GM19452 (cell line): Measurements from ENCODE around the gene RBM11.
A peak's percentile ranks its signal among the peaks of the same experiment; 100 is the strongest.
"Not testable (repeated sequence)": the region's sequence is repeated elsewhere in the genome, so short reads cannot be mapped to it uniquely, and the experiment has no call there.

Experiments used
- ATAC-seq: cut with Tn5 transposase; IDR thresholded peaks from one replicate; pipeline ENCODE4 v1.9.1; 2021; ENCODE audit not compliant: unreplicated experiment

Gene RBM11

GRCh38 chr21:14215971-14216641, at the start of gene RBM11:
TSS of gene RBM11 (plus strand) at chr21:14216157. CDS start at chr21:14216187, 30 bp downstream.
- peak; percentile 91 for ATAC-seq

DNA sequence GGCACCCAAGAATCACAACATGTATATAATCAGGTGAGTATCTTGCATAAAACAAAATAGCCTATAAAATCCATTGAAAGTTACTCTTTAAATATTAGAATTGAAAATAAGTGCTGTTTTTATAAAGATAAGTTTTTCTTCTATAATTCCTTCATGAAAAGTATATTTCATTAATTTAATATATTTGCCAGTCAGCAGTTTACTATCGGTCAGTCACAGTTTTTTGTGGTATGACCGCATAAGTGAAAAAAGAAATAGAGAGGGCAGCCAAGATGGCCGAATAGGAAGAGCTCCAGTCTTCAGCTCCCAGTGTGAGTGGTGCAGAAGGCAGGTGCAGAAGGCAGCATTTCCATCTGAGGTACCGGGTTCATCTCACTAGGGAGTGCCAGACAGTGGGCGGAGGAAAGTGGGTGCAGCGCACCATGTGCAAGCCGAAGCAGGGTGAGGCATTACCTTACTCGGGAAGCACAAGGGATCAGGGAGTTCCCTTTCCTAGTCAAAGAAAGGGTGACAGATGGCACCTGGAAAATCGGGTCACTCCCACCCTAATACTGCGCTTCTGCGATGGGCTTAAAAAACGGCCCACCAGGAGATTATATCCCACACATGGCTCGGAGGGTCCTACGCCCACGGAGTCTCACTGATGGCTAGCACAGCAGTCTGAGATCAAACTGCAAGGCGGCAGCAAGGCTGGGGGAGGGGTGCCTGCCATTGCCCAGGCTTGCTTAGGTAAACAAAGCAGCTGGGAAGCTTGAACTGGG, 49.3 kb upstream of the RBM11 start:
- not testable (repeated sequence) for ATAC-seq

- no peak for ATAC-seq
These were observed 9.7 kb upstream of the RBM11 start for GRCh38 chr21:14206222-14206621.

GRCh38 chr21:14210738-14211137, 5.2 kb upstream of the RBM11 start, which contains the start of gene LIPI:
TSS of gene LIPI (minus strand) at chr21:14210955. CDS start at chr21:14210845, 110 bp downstream.
- ATAC-seq: no peak

- no peak for ATAC-seq
These were observed 2.8 kb upstream of the RBM11 start for GRCh38 chr21:14213164-14213563.

- no peak for ATAC-seq
These were observed 7.4 kb downstream of the RBM11 start for GRCh38 chr21:14223365-14223764.

DNA sequence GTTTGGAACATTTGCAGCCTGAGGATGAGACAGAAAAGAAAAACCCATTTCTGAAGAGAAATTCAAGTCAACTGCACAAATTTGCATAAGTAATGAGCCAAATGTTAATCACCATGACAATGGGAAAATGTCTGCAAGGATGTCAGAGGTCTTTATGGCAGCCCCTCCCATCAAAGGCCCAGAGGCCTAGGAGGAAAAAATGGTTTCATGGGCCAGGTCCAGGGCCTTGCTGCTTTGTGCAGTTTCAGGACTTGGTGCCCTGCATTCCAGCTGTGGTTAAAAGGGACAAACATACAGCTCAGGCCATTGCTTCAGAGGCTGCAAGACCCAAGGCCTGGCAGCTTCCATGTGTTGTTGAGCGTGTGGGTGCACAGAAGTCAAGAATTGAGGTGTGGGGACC, 13.4 kb downstream of the RBM11 start:
- no peak for ATAC-seq

DNA sequence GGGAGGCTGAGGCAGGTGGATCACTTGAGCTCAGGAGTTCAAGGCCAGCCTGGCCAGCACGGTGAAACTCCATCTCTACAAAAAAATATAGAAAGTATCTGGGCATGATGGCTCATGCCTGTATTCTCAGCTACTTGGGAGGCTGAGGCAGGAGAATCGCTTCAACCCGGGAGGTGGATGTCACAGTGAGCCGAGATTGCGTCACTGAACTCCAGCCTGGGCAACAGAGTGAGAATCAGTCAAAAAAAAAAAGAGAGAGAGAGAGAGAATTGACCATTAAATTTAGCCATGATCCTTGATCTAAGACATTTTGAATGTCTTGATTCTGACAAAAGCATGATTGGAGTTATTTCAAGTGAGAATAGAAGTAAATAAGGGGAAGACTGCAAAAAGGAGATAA, 19.1 kb downstream of the RBM11 start:
- no peak for ATAC-seq

- ATAC-seq: no peak
These were observed 20.2 kb downstream of the RBM11 start for GRCh38 chr21:14236180-14236579.

DNA sequence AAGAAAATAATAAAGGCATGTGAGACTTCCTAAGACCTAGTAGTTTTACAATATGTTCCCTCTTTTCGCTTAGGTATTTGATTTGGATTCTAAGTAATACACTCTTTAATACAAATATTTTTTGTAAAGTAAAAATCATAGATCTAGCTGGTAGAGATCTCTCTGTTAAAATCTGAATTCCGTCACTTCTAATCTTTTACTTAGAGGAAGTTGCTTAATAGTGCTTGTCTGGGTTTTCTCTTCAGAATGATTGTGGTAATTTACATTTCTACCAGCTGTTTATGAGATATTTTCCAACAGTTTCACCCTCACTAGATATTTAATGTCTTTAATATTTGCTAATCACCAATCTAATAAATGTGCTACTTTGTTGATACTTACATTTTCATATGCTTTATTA, 23.3 kb downstream of the RBM11 start:
- no peak for ATAC-seq

GRCh38 chr21:14241297-14241696, 25.3 kb downstream of the RBM11 start:
- no peak for ATAC-seq

DNA sequence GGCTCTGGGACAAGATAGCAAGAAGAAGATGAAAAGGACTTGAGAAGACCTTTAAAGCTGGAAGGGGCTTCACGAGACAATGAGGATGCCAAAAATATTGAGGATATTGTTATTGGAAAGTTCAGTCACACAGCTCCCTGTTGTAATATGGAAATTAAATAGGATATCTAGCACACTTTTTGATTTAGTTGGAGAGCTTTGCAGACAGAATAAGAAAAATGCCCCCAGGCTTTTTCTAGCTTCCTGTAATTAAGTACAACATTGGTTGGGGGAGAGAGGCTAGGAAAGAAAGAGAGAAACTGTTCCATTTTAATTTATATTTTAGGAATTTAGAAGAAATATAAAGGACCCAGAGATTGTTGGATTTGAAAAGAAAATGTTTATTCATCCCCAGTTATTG, 27.5 kb downstream of the RBM11 start:
- ATAC-seq: no peak

DNA sequence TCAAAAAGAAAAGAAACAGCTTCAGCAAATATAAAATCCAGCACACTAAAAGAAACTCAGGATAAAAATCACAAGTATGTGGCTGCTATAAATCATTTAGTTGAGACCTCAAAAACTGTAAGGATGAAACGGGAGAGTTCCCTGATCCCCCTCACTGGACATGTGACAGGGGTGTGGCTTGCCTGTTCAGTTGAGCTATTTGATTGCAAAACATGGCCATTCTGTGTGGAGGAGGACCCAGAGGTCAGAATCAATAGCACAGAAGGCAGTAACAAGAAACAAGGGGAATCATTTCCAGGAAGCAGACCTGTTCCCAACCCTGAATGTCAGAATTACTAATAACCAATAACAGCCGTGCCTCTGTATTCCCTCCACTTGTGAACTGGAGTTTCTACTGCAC, 27.9 kb downstream of the RBM11 start:
- ATAC-seq: no peak

DNA sequence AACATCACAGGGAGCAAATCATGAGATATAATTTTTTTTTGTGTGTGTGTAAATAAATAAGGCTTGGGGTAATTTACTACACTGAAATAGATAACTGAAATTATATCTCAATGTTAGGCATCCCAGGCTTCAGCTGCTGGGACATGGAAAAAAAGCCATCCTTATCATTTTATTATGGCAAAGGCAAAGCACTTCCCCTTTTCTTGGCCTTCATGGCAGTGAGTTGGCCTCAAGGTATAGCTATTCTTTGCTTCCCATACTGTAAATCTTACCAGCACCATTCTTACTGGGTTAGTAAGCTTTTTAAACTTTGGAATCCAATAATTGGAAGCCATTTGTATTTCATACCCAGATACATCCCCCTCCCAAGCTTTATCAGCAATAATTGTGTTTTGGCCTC, 29.0 kb downstream of the RBM11 start:
- ATAC-seq: no peak

GRCh38 chr21:14245711-14246110, 29.8 kb downstream of the RBM11 start:
- no peak for ATAC-seq

DNA sequence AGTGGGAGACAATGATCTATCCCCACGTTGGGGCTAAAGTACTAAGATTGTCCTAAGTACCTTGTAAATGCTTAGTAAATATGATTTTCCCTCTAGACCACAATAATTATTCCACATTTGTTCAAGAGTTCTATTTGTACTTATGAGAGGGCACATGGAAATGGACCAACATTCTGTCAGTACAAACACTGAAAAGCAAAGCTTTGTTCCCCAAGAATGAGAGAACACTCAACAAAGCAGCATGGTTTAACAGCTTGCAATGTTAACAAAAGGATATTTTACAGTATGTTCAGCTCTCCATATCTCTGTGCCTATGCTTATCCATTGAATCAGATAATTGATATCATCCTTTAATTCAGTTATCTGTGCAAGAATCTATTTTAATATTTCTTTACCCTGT, 35.4 kb downstream of the RBM11 start:
- ATAC-seq: no peak

DNA sequence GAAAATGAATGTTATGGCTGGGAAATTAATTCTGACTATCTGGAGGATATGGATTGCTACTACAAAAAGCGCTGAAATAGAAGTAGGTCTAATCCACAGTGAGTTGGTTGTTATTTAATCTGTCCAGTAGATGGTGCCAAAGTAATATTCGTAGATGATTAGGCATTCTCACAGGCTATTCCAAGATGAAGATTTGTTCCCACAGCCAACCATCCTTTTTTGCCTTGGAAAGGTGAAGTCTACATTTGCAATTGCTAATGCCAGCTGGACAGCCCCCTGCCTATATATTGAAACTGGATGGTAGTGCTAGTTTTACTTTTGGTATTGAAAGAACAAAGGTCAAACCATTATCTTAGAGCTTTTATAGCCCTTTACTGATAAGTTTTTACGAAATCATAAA, 43.8 kb downstream of the RBM11 start:
- no peak for ATAC-seq

GRCh38 chr21:14260174-14260764, 44.3 kb downstream of the RBM11 start:
- ATAC-seq: no peak

DNA sequence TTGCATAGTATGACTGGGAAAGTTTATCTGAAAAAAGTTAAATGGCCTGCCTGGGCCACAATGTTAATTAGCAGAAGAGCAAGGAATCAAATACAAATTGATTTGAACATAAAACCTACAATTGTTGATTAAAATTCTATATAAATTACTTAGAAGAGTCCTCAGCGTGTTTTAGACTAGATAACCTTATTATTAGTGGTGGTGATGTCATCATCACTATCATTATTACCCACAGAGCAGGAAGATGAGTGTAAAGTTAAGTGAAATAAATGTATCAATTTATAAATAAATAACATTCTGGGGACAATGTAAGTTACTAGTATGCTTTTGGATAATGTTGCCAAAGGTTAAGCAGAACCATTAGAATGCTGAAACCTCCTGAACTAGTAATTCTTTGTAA, 46.1 kb downstream of the RBM11 start:
- no peak for ATAC-seq

DNA sequence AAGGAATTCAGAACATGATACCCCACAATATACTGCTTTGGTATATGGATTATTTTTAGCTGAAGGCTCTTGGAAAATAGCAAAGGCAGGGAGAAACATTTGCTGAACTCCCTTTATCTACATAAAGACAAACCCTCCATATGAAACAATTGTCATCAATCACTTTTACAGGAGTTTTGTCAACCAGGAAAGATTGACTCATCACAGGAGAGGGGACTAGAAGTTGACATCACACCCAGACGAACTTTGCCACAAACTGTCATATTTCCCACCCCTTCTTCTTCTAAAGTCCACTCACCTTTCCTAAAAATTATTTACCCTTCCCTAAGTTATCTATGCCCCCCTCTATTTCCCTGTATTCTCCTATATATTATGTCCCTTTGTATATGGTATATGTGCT, 47.9 kb downstream of the RBM11 start:
- ATAC-seq: no peak

GRCh38 chr21:14265023-14265422, 49.1 kb downstream of the RBM11 start:
- no peak for ATAC-seq

DNA sequence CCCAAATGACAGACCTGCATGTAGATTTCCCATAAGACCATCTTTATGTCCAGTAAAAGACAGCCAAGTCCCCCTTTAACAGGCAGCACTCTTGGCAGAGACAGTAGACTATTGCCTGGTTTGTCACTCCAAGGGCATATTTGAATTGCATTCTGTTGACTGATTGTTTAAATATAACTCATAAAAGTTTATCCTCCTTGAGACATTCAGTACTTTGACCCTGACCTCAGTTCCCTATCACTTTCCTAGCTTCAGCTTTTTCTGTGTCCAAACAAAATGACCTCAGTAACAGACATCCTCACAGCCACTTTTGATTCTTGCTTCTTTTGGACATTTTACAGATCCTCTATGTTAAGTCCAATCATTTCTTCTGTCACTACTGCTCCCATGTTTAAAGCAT, 51.1 kb downstream of the RBM11 start:
- ATAC-seq: no peak
